Measurements from ENCODE around the gene HMGA1. TPM values are rescaled to one million over a fixed set of nuclear protein-coding genes. Genes with fewer than 3 reads are reported as not detected.
A peak's percentile ranks its signal among the peaks of the same experiment; 100 is the strongest.

The HMGA1 gene
- total and polyA plus RNA-seq, 2 of the 13 experiments (the other 11 are each of a cell fraction or from before 2014, with no cell fraction given) = 117 to 145 TPM

DNA sequence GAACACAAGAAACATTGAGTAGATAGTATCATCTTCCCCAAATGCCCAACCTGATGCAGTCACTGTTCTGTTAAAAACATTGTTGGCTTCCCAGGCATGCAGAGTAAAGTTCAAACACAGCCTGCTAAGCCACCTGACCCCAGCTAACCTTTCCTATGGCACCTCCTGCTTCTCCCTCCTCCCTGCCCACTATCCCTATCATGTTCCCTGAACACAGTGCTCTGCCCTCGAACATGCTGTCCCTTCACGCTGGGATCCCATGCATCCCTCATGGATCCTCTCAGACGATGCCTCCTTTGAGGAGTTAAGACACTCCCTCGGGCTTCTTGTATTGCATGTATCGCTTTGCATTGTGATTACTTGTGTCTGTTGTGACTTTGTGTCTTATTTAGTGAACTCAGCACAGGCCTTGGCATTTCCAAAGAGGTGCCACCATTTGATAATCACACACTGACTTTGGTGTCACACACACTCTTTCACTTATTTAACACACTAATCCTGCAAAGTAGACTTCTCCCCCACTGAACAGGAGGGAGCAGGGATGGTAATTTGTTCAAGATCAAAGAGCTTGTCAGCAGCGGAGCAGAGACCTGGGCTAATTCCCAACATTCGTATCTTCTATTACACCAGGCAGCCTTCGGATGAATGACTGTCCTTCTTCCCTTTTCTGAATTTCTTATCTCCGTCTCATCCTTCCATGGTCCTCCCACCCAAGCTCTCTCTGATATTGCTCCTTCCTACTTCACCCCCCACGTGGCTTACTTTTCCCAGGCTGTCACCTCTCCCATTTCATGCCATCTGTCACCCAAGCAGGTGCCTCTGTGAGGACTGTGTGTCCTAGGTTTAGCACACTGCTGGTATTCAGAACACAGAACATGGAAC, 40.4 kb downstream of the HMGA1 start (continued):
- TF ChIP-seq SMAD1 (CRISPR knock-in tag; IDR thresholded peaks at IDR 0.05; ENCODE audit: borderline replicate concordance, low read depth) (no peak), ZNF468 (CRISPR knock-in tag; IDR thresholded peaks at IDR 0.05) (no peak), PHF21A (CRISPR knock-in tag; IDR thresholded peaks at IDR 0.05) (no peak), ZNF543 (CRISPR knock-in tag; IDR thresholded peaks at IDR 0.05) (no peak), SKI (IDR thresholded peaks at IDR 0.05; ENCODE audit: partially characterized antibody) (no peak), FLYWCH1 (CRISPR knock-in tag; IDR thresholded peaks at IDR 0.05) (no peak), MAFK (conservative IDR thresholded peaks at IDR 0.05 in 1 of 2, IDR thresholded peaks at IDR 0.05 in 1 of 2; ENCODE audit: low read length in 2 of 2) (no peak), SMC3 (IDR thresholded peaks at IDR 0.05; ENCODE audit: low read length) (no peak), CENPX (CRISPR knock-in tag; IDR thresholded peaks at IDR 0.05) (no peak), ZNF382 (CRISPR knock-in tag; IDR thresholded peaks at IDR 0.05; ENCODE audit: borderline replicate concordance) (no peak), SP4 (CRISPR knock-in tag; IDR thresholded peaks at IDR 0.05) (no peak)
- TF ChIP-seq, protein P1, sequence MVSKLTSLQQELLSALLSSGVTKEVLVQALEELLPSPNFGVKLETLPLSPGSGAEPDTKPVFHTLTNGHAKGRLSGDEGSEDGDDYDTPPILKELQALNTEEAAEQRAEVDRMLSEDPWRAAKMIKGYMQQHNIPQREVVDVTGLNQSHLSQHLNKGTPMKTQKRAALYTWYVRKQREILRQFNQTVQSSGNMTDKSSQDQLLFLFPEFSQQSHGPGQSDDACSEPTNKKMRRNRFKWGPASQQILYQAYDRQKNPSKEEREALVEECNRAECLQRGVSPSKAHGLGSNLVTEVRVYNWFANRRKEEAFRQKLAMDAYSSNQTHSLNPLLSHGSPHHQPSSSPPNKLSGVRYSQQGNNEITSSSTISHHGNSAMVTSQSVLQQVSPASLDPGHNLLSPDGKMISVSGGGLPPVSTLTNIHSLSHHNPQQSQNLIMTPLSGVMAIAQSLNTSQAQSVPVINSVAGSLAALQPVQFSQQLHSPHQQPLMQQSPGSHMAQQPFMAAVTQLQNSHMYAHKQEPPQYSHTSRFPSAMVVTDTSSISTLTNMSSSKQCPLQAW (CRISPR knock-in tag; IDR thresholded peaks at IDR 0.05) = peak; percentile 82
- TF ChIP-seq, protein P2, sequence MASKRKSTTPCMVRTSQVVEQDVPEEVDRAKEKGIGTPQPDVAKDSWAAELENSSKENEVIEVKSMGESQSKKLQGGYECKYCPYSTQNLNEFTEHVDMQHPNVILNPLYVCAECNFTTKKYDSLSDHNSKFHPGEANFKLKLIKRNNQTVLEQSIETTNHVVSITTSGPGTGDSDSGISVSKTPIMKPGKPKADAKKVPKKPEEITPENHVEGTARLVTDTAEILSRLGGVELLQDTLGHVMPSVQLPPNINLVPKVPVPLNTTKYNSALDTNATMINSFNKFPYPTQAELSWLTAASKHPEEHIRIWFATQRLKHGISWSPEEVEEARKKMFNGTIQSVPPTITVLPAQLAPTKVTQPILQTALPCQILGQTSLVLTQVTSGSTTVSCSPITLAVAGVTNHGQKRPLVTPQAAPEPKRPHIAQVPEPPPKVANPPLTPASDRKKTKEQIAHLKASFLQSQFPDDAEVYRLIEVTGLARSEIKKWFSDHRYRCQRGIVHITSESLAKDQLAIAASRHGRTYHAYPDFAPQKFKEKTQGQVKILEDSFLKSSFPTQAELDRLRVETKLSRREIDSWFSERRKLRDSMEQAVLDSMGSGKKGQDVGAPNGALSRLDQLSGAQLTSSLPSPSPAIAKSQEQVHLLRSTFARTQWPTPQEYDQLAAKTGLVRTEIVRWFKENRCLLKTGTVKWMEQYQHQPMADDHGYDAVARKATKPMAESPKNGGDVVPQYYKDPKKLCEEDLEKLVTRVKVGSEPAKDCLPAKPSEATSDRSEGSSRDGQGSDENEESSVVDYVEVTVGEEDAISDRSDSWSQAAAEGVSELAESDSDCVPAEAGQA (IDR thresholded peaks at IDR 0.05; ENCODE audit: low read depth) = no peak
- TF ChIP-seq, protein P2 (CRISPR knock-in tag; IDR thresholded peaks at IDR 0.05; ENCODE audit: borderline replicate concordance) = no peak
- TF ChIP-seq, protein P3, sequence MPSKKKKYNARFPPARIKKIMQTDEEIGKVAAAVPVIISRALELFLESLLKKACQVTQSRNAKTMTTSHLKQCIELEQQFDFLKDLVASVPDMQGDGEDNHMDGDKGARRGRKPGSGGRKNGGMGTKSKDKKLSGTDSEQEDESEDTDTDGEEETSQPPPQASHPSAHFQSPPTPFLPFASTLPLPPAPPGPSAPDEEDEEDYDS (CRISPR knock-in tag; IDR thresholded peaks at IDR 0.05) = no peak
- TF ChIP-seq, protein P4, sequence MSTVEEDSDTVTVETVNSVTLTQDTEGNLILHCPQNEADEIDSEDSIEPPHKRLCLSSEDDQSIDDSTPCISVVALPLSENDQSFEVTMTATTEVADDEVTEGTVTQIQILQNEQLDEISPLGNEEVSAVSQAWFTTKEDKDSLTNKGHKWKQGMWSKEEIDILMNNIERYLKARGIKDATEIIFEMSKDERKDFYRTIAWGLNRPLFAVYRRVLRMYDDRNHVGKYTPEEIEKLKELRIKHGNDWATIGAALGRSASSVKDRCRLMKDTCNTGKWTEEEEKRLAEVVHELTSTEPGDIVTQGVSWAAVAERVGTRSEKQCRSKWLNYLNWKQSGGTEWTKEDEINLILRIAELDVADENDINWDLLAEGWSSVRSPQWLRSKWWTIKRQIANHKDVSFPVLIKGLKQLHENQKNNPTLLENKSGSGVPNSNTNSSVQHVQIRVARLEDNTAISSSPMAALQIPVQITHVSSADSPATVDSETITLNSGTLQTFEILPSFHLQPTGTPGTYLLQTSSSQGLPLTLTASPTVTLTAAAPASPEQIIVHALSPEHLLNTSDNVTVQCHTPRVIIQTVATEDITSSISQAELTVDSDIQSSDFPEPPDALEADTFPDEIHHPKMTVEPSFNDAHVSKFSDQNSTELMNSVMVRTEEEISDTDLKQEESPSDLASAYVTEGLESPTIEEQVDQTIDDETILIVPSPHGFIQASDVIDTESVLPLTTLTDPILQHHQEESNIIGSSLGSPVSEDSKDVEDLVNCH (CRISPR knock-in tag; IDR thresholded peaks at IDR 0.05) = no peak

Data from HepG2 (cell line).